ENCODE results near the gene ZNF682. TPM values are rescaled to one million over a fixed set of nuclear protein-coding genes. Genes with fewer than 3 reads are reported as not detected.

The ZNF682 gene
- total RNA-seq, 6 experiments from 2014 or later, result 1.00 to 3.3 (median 2.5) TPM

- Histone ChIP-seq H3K9me3 (no peaks in the 10 kb centered on the region), H3K27ac (no peak overlapping the region), H3K36me3 (no peaks in the 10 kb centered on the region), H3K4me1 (no peaks in the 10 kb centered on the region), H3K4me3 (no peak overlapping the region), H3K27me3 (no peaks in the 10 kb centered on the region)
- no peak for DNase-seq
- 5% methylated on average over 4 of the region's 15 CpGs for WGBS (ENCODE audit: insufficient coverage, low coverage, low lambda C conversion rate, missing lambda C conversion rate)
- intact Hi-C loops (cut with DNase I), result loop anchor here in 1 of 2 donors (10.0 kb wide), 1 partner anchor 412 kb away; no protein-coding TSS in a partner anchor
- ATAC-seq, result no peak
- TF ChIP-seq CTCF (IDR thresholded peaks at IDR 0.05) (no peak), POLR2A (IDR thresholded peaks at IDR 0.05) (no peak)
Measured at GRCh38 chr19:19956434-19957075, 82.8 kb downstream of the ZNF682 start.

GRCh38 chr19:19955208-19955607 is 84.1 kb downstream of the ZNF682 start:
- Histone ChIP-seq H3K9me3 (no peaks in the 10 kb centered on the region), H3K27me3 (no peaks in the 10 kb centered on the region), H3K36me3 (no peaks in the 10 kb centered on the region), H3K4me1 (no peaks in the 10 kb centered on the region), H3K27ac (no peak overlapping the region), H3K4me3 (no peak overlapping the region)
- intact Hi-C loops (cut with DNase I), result loop anchor here in 1 of 2 donors (10.0 kb wide), 1 partner anchor 410 kb away; no protein-coding TSS in a partner anchor
- TF ChIP-seq POLR2A (IDR thresholded peaks at IDR 0.05) (no peak), CTCF (IDR thresholded peaks at IDR 0.05) (no peak)
- ATAC-seq (no peak), DNase-seq (no peak)
- 84% methylated on average over 5 of the region's 9 CpGs for WGBS (ENCODE audit: insufficient coverage, low coverage, low lambda C conversion rate, missing lambda C conversion rate)

Small RNA genes lying within 50 kb of the gene (small RNA-seq; reads per million reads assigned to genes)
- gene AC006539.3, result 0 reads per million in 2 experiments

Other genes starting within 250 kb of the ZNF682 start
- 1 to 10 TPM; 2.2 to 8.6 (median 3.2) TPM for gene ZNF506, start 217.8 kb downstream of the ZNF682 start, total RNA-seq
- gene ZNF253, start 173.6 kb downstream of the ZNF682 start, total RNA-seq, result 1 to 10 TPM; 3.6 to 6.7 (median 4.4) TPM
- gene ZNF93, start 138.6 kb downstream of the ZNF682 start, total RNA-seq, result 1 to 10 TPM in 2 of 6 experiments, under 1 TPM in 4; 0.35 to 1.6 (median 0.81) TPM
- gene ZNF90, start 38.5 kb upstream of the ZNF682 start, total RNA-seq, result under 1 TPM; 0.18 to 0.54 (median 0.24) TPM
- gene ZNF486, start 127.7 kb upstream of the ZNF682 start, total RNA-seq, result under 1 TPM; 0.18 to 0.51 (median 0.33) TPM

All from right lobe of liver (tissue), 6 donors.